Measurements from ENCODE around the gene PHIP.

DNA sequence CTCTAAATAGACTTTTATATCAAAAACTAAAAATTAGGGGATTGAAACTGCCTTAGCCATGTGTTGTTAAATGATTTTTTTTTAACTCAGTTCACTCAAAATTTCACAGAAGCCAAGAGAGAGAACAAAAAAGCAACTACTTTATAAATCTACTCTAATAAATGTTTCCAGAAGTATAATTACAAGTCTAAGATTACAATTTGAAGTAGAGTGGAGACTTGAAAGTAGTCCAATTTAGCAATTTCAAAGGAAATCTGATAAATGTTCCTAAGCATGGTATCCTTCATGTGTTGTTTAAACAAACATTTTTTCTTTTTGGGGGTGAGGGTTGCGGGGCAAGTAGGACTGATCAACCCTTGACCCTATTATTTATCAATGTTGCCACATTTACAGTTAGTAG lies 72.6 kb downstream of the PHIP start:
- TF ChIP-seq KLF17 (tag by site-specific recombination; IDR thresholded peaks at IDR 0.05) = no peak
- no peak for TF ChIP-seq SALL2 (tag by site-specific recombination; IDR thresholded peaks at IDR 0.05; ENCODE audit: borderline replicate concordance)
- no peak for TF ChIP-seq ZFP3 (tag by site-specific recombination; IDR thresholded peaks at IDR 0.05; ENCODE audit: low read depth)
- no peak for TF ChIP-seq ZNF791 (tag by site-specific recombination; IDR thresholded peaks at IDR 0.05)
- no peak for TF ChIP-seq MYNN (tag by site-specific recombination; IDR thresholded peaks at IDR 0.05; ENCODE audit: borderline replicate concordance)
- TF ChIP-seq, protein P1, sequence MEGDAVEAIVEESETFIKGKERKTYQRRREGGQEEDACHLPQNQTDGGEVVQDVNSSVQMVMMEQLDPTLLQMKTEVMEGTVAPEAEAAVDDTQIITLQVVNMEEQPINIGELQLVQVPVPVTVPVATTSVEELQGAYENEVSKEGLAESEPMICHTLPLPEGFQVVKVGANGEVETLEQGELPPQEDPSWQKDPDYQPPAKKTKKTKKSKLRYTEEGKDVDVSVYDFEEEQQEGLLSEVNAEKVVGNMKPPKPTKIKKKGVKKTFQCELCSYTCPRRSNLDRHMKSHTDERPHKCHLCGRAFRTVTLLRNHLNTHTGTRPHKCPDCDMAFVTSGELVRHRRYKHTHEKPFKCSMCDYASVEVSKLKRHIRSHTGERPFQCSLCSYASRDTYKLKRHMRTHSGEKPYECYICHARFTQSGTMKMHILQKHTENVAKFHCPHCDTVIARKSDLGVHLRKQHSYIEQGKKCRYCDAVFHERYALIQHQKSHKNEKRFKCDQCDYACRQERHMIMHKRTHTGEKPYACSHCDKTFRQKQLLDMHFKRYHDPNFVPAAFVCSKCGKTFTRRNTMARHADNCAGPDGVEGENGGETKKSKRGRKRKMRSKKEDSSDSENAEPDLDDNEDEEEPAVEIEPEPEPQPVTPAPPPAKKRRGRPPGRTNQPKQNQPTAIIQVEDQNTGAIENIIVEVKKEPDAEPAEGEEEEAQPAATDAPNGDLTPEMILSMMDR (tag by site-specific recombination; IDR thresholded peaks at IDR 0.05) = no peak
- TF ChIP-seq ZNF157 (tag by site-specific recombination; IDR thresholded peaks at IDR 0.05) = no peak
- TF ChIP-seq, protein P2, sequence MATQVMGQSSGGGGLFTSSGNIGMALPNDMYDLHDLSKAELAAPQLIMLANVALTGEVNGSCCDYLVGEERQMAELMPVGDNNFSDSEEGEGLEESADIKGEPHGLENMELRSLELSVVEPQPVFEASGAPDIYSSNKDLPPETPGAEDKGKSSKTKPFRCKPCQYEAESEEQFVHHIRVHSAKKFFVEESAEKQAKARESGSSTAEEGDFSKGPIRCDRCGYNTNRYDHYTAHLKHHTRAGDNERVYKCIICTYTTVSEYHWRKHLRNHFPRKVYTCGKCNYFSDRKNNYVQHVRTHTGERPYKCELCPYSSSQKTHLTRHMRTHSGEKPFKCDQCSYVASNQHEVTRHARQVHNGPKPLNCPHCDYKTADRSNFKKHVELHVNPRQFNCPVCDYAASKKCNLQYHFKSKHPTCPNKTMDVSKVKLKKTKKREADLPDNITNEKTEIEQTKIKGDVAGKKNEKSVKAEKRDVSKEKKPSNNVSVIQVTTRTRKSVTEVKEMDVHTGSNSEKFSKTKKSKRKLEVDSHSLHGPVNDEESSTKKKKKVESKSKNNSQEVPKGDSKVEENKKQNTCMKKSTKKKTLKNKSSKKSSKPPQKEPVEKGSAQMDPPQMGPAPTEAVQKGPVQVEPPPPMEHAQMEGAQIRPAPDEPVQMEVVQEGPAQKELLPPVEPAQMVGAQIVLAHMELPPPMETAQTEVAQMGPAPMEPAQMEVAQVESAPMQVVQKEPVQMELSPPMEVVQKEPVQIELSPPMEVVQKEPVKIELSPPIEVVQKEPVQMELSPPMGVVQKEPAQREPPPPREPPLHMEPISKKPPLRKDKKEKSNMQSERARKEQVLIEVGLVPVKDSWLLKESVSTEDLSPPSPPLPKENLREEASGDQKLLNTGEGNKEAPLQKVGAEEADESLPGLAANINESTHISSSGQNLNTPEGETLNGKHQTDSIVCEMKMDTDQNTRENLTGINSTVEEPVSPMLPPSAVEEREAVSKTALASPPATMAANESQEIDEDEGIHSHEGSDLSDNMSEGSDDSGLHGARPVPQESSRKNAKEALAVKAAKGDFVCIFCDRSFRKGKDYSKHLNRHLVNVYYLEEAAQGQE (tag by site-specific recombination; IDR thresholded peaks at IDR 0.05) = no peak
- TF ChIP-seq ZNF138 (tag by site-specific recombination; IDR thresholded peaks at IDR 0.05; ENCODE audit: borderline replicate concordance) = no peak
- no peak for TF ChIP-seq SP2 (tag by site-specific recombination; IDR thresholded peaks at IDR 0.05)
- no peak for TF ChIP-seq KLF10 (tag by site-specific recombination; IDR thresholded peaks at IDR 0.05)
- no peak for TF ChIP-seq KLF16 (tag by site-specific recombination; IDR thresholded peaks at IDR 0.05)

Data from HEK293 (cell line).